Chondrocyte (in vitro differentiated cells): Measurements from ENCODE around the gene CTNNBL1. TPM values are rescaled to one million over a fixed set of nuclear protein-coding genes. Genes with fewer than 3 reads are reported as not detected.

Source experiments
- DNase-seq: peaks from one replicate; pipeline ENCODE4 v3.0.0; 2021; ENCODE audit warnings: mixed read lengths, low spot score
- H3K27ac Mint-ChIP-seq: one replicate; pipeline ENCODE4 v1.8.0; 2021; ENCODE audit warnings: mild to moderate bottlenecking, moderate library complexity, mixed read lengths; ENCODE audit not compliant: unreplicated experiment
- H3K27me3 Mint-ChIP-seq: 2 replicates; pipeline ENCODE4 v1.8.0; 2021; ENCODE audit warnings: low read depth, mixed read lengths
- H3K36me3 Mint-ChIP-seq: 2 replicates; pipeline ENCODE4 v1.8.0; 2021; ENCODE audit warnings: low read depth, mixed read lengths
- H3K4me1 Mint-ChIP-seq: 2 replicates; pipeline ENCODE4 v1.8.0; 2021; ENCODE audit warnings: low read depth, mild to moderate bottlenecking, mixed read lengths
- H3K4me3 Mint-ChIP-seq: one replicate; pipeline ENCODE4 v1.8.0; 2021; ENCODE audit warnings: mild to moderate bottlenecking, moderate library complexity, mixed read lengths; ENCODE audit not compliant: unreplicated experiment
- H3K9me3 Mint-ChIP-seq: 2 replicates; pipeline ENCODE4 v1.8.0; 2021; ENCODE audit warnings: low read depth, mixed read lengths
- total RNA-seq: library from RNA; stranded (reverse); gene quantifications from 3 replicates; pipeline ENCODE4 v1.2.1, GENCODE V29; 2021
- TF ChIP-seq, protein P1 (sequence below): fragments of 200-600 bp; sonication (generic); IDR thresholded peaks from 2 replicates; pipeline ENCODE4 v1.5.0; 2021; ENCODE audit warnings: antibody characterized with exemption, mild to moderate bottlenecking, moderate library complexity

CTNNBL1 gene
- total RNA-seq, 1 donor from 2014 or later, result 36.0 TPM

- no peak overlapping the region for H3K27ac Mint-ChIP-seq
- H3K4me3 Mint-ChIP-seq, result no peak overlapping the region
- H3K27me3 Mint-ChIP-seq, result no peaks in the 10 kb centered on the region
- no peaks in the 10 kb centered on the region for H3K9me3 Mint-ChIP-seq
- no peak for DNase-seq
- TF ChIP-seq, protein P1, sequence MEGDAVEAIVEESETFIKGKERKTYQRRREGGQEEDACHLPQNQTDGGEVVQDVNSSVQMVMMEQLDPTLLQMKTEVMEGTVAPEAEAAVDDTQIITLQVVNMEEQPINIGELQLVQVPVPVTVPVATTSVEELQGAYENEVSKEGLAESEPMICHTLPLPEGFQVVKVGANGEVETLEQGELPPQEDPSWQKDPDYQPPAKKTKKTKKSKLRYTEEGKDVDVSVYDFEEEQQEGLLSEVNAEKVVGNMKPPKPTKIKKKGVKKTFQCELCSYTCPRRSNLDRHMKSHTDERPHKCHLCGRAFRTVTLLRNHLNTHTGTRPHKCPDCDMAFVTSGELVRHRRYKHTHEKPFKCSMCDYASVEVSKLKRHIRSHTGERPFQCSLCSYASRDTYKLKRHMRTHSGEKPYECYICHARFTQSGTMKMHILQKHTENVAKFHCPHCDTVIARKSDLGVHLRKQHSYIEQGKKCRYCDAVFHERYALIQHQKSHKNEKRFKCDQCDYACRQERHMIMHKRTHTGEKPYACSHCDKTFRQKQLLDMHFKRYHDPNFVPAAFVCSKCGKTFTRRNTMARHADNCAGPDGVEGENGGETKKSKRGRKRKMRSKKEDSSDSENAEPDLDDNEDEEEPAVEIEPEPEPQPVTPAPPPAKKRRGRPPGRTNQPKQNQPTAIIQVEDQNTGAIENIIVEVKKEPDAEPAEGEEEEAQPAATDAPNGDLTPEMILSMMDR, result no peak
- H3K36me3 Mint-ChIP-seq, result peaks cover 17% of the 10 kb centered on the region
- peaks cover 33% of the 10 kb centered on the region for H3K4me1 Mint-ChIP-seq
Observed at GRCh38 chr20:37759761-37760209, 66.0 kb downstream of the CTNNBL1 start.

GRCh38 chr20:37760322-37760721 lies 66.5 kb downstream of the CTNNBL1 start:
- H3K27ac Mint-ChIP-seq, result no peak overlapping the region

GRCh38 chr20:37762716-37763485 lies 69.1 kb downstream of the CTNNBL1 start:
- peaks cover 19% of the 10 kb centered on the region for H3K36me3 Mint-ChIP-seq
- peaks cover 23% of the 10 kb centered on the region for H3K4me1 Mint-ChIP-seq
- no peak for DNase-seq
- no peaks in the 10 kb centered on the region for H3K9me3 Mint-ChIP-seq
- H3K27ac Mint-ChIP-seq, result no peak overlapping the region
- TF ChIP-seq, protein P1, result no peak
- no peak overlapping the region for H3K4me3 Mint-ChIP-seq
- H3K27me3 Mint-ChIP-seq, result no peaks in the 10 kb centered on the region

More at GRCh38 chr20:37760322-37760721, 66.5 kb downstream of the CTNNBL1 start:
- DNase-seq, result no peak
- Mint-ChIP-seq H3K36me3 (peaks cover 17% of the 10 kb centered on the region), H3K9me3 (no peaks in the 10 kb centered on the region), H3K4me1 (peaks cover 33% of the 10 kb centered on the region), H3K4me3 (no peak overlapping the region), H3K27me3 (no peaks in the 10 kb centered on the region)
- TF ChIP-seq, protein P1, result no peak

DNA sequence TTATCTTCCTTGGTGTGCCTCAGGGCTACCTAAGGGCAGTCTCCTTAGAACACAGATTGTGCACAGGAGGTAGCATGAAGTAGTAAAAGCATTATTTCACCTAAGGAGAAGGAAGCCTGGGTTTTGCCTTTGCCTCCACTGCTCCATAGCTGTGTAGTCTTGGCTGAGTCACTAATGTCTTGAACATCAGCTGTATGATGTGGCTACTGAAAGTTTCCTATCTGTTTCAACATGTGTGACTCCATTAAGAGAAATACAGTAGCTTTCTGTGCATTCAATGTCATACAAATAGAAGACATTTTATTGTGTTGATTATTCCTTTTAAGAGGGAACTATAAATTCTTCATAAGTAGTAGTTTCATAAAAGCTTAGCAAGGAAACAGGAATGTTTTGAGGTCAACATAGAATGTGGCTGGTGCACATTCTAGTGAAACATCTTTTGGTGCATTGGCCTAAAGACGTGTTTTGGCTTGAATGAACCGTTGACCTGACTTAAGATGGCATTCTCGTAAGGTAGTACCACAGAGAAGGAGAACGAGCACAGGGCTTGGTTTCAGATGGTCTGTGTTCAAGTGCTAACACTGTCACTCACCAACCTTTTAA lies 70.6 kb downstream of the CTNNBL1 start:
- no peak overlapping the region for H3K4me3 Mint-ChIP-seq
- peaks cover 23% of the 10 kb centered on the region for H3K4me1 Mint-ChIP-seq
- TF ChIP-seq, protein P1, result no peak
- H3K9me3 Mint-ChIP-seq, result no peaks in the 10 kb centered on the region
- DNase-seq, result no peak
- no peak overlapping the region for H3K27ac Mint-ChIP-seq
- peaks cover 16% of the 10 kb centered on the region for H3K36me3 Mint-ChIP-seq
- H3K27me3 Mint-ChIP-seq, result no peaks in the 10 kb centered on the region

DNA sequence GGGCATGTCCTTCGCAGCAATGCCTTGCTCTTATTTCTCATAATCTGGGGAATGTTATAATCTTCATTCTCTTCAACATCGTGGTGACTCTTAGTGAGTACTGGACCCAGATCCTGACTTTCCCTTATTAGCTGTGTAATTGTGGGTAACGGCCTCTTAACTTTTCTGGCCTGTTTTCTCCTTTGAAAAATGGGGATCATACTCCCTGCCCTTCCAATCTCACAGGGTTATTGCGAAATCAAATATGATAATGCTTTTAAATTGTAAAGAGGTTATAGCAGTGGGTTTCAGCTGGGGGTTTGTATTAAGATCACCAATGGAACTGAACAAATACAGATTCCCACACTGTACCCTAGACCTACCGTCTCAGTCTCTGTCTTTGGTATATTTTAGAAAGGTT lies 77.1 kb downstream of the CTNNBL1 start:
- Mint-ChIP-seq H3K27me3 (no peaks in the 10 kb centered on the region), H3K4me3 (no peak overlapping the region), H3K27ac (no peak overlapping the region), H3K36me3 (peaks cover 11% of the 10 kb centered on the region), H3K4me1 (no peaks in the 10 kb centered on the region), H3K9me3 (no peaks in the 10 kb centered on the region)
- TF ChIP-seq, protein P1, result no peak
- DNase-seq, result no peak
